HG02571 (cell line): Measurements from ENCODE around the gene PLCXD1.
"Not testable (repeated sequence)": the region's sequence is repeated elsewhere in the genome, so short reads cannot be mapped to it uniquely, and the experiment has no call there.

ENCODE experiments used
- ATAC-seq: cut with Tn5 transposase; IDR thresholded peaks from one replicate; pipeline ENCODE4 v1.9.1; 2021; ENCODE audit warnings: mild to moderate bottlenecking, moderate library complexity; ENCODE audit not compliant: unreplicated experiment

Gene PLCXD1

DNA sequence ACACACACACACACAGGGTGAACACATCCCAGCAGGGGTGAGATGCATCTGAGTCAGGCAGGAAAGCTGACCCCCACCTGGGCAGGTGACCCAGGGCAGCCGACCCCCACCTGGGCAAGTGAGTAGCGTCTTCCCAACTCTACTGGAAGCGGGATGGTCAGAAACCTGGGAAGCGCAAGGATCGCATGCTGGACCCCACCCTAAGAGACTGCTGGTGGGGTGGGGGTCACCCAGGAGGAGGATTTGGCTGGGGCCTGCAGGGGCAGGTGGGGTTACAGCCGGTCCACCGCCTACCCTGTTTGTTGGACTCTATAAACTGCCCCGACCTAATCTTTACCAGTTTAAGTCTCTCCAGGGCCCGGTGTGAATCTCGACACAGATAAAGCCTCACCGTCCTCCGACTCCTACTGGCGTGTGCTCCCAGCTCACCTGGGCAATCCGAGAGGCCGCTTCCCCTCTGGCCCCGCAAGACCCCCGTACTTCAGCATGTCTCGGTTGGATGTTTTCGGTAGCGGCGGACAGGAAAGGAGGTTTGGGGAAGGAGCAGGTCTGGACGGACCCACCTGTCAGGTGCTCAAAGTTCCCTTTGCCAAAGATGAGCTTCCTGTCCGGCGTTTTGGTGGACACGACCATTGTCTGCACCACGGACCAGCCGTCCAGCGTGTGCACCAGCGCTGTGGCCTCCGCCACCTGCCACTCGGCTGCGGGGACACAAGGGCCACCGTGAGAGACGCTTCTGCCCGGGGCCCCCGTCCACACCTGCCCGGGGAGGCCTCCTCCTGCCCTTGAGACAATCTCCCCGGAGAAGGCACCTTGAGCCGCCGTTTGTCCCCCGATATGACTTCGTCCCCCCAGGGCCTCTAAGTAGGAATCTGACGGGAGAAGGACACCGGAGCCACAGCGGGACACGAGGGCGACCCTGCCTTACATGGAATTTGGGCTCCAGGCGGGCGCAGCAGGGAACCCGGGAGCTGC lies 35.5 kb downstream of the PLCXD1 start:
- ATAC-seq: no peak

- no peak for ATAC-seq
Measured at GRCh38 chrX:317424-318067, 36.4 kb downstream of the PLCXD1 start.

DNA sequence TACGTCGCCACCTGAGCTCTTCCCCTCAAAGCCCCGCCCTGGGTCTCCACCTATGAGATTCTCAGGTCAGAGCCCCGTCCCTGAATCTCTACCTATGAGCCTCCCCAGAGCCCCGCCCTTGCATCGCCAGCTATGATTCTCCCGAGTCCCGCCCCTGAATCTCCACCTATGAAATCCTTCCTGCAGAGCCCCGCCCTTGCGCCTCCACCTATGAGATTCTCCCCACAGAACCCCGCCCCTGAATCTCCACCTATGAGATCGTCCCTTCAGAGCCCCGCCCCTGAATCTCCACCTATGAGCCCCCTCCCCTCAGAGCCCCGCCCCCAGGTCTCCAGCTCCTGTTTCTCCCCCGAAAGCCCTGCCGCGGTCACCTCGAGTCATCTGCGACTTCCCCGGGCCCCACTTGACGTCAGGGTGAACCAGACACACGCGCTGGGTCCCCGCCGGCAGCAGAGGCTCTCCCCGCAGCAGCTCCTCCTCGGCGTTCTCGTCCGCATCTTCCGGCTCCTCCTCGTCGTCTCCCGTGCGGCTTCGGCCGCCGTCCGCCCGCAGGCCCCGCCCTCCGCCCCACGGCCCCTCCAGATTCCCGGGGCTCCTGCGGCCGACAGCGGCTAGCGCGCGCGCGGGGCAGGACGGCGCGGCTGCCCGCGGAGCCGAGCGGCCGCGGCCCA lies 37.0 kb downstream of the PLCXD1 start:
- ATAC-seq: peak; percentile 49

DNA sequence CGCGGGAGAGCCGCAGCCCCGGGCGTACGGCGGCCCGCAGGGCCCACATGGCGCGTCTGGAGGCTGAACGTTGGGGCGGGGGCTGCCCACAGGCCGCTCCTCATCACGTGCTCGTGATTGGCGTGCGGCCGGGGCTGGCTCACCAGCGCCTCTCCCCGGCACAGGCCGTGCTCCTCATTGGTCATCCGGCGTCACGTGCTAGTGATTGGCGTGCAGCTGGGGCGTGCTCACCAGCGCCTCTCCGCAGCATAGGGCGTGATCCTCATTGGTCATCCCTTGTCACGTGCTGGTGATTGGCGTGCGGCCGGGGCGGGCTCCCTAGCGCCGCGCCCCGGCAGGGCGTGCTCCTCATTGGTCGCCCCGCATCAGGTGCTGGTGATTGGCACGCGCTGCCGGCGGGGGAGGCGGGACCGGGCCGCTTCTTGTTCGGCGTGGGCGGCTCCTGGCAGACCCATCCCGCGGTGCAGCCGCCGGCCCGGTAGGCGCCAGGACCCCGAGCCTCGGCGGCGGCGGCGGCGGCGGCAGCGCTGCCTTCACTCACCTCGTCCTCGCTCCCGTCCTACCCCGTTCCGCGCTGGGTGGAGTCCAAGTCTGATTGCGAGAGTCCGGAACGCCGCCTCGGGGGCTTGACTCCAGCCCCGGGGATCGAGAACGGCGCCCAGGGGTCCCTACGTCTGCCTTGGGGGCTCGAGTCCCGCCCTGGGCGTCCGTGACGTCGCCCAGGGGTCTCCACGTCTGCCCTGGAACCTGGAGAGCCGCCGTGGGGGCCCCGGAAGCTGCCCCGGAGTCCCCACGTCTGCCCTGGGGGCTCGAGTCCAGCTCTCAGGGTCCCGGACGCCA lies 37.8 kb downstream of the PLCXD1 start, which contains the start of gene GTPBP6:
Gene GTPBP6 (minus strand): TSS at position 58 of the 840 bp plus-strand sequence. CDS start 9 bp downstream, at position 49.
- peak; percentile 80 for ATAC-seq

GRCh38 chrX:319579-320125 lies 38.5 kb downstream of the PLCXD1 start:
- no peak for ATAC-seq

GRCh38 chrX:320126-320783 lies 39.1 kb downstream of the PLCXD1 start:
- no peak for ATAC-seq

GRCh38 chrX:323721-324628 lies 42.8 kb downstream of the PLCXD1 start:
- peak; percentile 48 for ATAC-seq

GRCh38 chrX:324664-325063 lies 43.5 kb downstream of the PLCXD1 start:
- ATAC-seq: not testable (repeated sequence)

GRCh38 chrX:327660-328126 lies 46.5 kb downstream of the PLCXD1 start:
- ATAC-seq: no peak

DNA sequence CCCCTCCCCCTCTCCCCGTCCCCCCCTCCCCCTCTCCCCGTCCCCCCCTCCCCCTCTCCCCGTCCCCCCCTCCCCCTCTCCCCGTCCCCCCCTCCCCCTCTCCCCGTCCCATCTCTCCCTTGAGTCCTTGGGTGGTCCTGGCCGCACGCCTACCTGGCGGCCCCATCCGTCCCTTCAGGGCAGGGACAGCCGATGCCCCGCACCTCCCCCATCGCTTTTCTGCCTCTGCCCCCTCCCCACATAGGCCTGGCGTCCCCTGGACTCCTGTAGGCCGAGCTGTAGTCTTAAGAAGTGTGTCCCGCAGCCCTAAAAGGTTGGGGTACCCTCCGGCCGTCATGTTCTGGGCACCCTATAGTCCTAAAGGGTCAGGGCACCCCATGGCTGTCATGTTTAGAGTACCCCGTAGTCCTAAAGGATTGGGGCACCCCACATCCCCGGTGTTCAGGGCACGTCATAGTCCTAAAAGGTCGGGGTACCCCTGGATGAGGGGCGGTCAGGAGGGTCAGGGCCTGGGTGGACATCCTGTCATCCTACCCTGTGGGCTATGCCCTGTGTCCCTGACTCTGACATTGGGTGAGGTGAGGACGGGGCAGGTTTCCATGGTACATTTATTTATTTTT lies 48.2 kb downstream of the PLCXD1 start:
- ATAC-seq: no peak

DNA sequence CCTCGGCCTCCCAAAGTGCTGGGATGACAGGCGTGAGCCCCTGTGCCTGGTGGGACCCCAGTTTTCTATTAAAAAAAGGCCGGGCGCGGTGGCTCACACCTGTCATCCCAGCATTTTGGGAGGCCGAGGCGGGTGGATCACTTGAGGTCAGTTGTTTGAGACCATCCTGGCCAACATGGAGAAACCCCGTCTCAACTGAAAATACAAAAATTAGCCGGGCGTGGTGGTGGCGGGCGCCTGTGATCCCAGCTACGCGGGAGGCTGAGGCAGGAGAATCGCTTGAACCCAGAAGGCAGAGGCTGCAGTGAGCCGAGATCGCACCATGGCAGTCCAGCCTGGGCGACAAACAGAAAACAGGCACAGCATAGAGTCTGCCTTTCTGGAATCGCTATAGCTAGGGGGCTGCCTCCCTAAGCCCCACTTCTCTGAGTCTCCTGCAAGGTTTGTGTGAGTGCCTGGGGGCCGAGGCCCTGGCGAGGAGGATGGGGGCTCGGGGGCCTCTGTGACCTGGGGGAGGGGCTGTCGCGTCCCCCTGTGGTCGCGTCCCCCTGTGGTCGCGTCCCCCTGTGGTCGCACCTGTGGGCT lies 49.1 kb downstream of the PLCXD1 start:
- ATAC-seq: not testable (repeated sequence)

DNA sequence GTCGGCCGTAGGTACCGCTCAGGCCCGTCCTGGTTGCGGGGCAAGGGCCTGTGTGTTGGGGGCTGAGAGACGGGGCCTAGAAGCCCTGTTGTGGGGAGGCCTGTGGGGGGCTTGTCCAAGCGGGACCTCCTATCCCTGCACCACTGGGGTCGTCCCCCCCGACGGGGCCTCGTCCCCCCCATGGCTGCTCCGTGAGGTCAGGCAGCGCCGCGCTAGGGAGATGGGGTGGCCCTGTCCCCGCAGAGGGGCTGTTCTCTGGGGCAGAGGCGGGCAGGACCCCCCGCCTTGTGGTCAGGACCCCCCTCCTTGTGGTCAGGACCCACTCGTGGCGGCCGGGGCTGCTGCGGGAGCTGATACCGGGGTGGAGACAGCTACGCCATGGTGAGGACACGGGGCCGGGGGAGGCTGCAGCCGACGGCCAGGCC lies 49.6 kb downstream of the PLCXD1 start:
- no peak for ATAC-seq

DNA sequence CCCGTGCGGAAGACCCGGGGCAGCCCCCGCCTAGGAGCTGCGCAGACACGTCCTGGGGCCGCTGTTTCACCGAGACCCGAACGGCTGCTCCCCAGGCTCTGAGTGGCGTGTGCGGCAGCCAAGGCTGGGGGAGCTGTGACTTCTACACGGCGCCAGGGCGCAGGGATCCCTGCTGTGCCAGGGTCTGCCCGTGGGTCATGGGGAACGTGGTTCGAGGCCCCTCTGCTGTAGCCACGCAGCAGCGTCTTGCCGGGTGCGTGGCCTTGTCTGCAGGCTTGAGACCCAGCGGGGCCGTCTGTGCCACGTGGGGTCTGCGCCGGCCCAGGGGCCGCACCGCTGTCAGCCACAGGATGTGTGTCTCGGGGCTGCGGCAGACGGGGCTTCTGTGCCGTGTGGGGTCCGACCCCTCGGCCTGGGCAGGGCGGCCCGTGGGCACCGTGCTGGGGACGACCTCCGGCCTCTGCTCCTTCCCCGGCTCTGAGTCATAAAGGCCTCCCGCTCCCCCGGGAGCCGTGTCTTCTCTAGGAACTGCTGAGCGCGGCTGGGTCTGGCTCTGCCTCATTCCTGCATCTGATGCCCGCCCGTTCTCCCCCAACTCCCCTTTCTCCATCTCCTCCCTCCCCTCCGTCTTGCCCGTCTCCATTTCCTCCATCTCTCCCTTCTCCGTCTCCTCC lies 50.1 kb downstream of the PLCXD1 start:
- ATAC-seq: no peak

DNA sequence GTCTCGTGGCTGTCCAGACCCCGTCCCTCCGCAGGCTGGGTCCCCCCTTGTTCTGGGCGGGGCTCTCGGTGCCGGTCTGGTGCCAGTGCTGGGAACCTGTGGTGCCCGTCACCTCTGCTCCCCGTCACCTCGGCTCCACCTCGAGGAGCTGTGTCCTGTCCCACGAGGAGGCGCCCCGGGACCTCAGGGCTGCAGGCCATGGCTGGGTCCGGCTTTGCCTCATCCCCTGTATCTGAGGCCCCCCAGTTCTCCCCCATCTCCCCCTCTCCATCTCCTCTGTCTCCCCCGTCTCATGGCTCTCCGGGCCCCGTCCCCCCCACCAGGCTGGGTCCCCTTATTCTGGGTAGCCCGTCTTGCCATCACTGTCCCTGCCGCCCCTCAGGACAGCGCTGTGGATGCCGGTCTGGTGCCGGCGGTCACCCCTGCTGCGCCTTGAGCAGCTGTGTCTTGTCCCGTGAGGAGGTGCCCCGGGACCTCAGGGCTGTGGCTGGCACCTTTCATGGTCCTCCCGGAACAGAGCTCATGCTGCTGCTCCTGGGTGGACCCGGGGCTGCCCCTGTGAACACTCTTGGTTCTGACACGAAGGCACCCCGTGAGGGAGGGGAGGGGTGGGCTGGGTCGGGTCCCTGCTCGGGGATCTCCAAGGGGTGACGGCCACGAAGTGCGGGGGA lies 50.8 kb downstream of the PLCXD1 start:
- ATAC-seq: no peak

- ATAC-seq: no peak
Measured at GRCh38 chrX:332496-332860, 51.3 kb downstream of the PLCXD1 start.

DNA sequence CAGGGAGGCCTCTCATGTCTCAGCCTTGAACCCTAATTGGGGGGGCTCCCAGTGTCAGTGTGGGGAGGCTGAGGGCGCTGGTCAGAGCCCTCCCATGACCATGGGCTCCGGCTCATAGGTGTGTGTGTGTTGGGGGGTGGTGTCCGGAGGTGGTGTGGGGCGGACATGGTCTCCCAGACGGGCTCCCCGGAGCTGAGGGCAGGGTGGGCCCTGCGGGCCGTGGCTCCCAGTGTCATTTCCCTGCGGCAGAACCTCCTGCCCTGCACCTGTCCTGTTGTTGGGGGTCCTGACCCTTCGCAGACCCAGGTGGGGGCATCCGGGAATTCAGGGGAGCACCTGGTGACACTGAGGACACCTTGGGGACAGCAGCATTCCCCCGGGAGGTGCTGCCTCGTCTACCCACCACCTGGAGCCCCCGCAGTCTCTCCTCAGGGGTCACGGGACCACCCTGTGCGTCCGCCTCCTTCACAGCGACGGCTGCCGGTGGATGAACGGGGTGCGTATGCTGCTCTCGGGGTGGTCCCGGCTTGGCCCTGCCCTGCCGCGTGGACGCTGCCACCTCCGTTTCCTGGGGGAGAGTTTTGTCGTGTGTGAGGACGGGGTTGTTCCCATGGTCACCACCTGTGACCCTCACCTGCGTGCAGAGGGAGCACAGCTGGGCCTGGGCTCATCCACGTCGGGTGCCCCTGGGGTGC lies 51.9 kb downstream of the PLCXD1 start:
- no peak for ATAC-seq
